Measurements from ENCODE around the gene CEBPB.
"Not testable (repeated sequence)": the region's sequence is repeated elsewhere in the genome, so short reads cannot be mapped to it uniquely, and the experiment has no call there.

The CEBPB gene

GRCh38 chr20:50152394-50153152, 38.1 kb upstream of the CEBPB start:
- CTCF ChIA-PET: interaction anchor here (0.8 to 2.9 kb wide), 10 partner anchors 8 to 173 kb away, joined by 3 to 24 read pairs (median 8); no protein-coding TSS in a partner anchor
- DNase-seq (ENCODE audit: low read depth, low spot score): no peak
- POLR2A ChIA-PET: interaction anchor here (1.5 to 1.8 kb wide), 2 partner anchors 15 to 37 kb away, joined by 5 read pairs; no protein-coding TSS in a partner anchor

DNA sequence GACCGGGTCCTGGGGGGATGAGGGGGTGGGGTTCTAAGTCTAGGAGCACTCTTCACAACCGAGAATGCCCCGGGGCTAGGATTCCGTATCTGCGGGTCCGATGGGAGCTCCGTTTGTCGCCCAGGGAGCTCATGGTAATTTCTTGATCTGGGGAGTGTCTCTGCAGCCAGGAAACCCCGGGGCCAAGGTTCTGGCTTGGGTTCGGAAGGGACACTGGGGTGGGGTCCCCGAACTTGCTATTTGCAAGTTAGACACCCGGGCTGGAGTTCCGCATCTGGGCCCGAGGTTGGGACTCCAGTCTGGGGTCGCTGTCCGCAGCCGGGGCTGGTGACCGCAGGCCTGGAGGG, 37.5 kb upstream of the CEBPB start:
- ChIA-PET CTCF (interaction anchor here (0.6 to 2.9 kb wide), 12 partner anchors 8 to 174 kb away, joined by 3 to 24 read pairs (median 8); no protein-coding TSS in a partner anchor), POLR2A (interaction anchor here (0.9 to 1.8 kb wide), 5 partner anchors 9 to 37 kb away, joined by 4 to 7 read pairs (median 5); no protein-coding TSS in a partner anchor)
- DNase-seq (ENCODE audit: low read depth, low spot score): no peak
- peak overlapping the region; percentile 89 for H3K4me3 ChIP-seq (ENCODE audit: low read depth, low read length)
- TF ChIP-seq, protein P1, sequence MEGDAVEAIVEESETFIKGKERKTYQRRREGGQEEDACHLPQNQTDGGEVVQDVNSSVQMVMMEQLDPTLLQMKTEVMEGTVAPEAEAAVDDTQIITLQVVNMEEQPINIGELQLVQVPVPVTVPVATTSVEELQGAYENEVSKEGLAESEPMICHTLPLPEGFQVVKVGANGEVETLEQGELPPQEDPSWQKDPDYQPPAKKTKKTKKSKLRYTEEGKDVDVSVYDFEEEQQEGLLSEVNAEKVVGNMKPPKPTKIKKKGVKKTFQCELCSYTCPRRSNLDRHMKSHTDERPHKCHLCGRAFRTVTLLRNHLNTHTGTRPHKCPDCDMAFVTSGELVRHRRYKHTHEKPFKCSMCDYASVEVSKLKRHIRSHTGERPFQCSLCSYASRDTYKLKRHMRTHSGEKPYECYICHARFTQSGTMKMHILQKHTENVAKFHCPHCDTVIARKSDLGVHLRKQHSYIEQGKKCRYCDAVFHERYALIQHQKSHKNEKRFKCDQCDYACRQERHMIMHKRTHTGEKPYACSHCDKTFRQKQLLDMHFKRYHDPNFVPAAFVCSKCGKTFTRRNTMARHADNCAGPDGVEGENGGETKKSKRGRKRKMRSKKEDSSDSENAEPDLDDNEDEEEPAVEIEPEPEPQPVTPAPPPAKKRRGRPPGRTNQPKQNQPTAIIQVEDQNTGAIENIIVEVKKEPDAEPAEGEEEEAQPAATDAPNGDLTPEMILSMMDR (IDR thresholded peaks at IDR 0.05; ENCODE audit: insufficient read depth, low read length, missing control alignments): no peak

More at GRCh38 chr20:50152394-50153152, 38.1 kb upstream of the CEBPB start:
- TF ChIP-seq, protein P1 (IDR thresholded peaks at IDR 0.05; ENCODE audit: insufficient read depth, low read length, missing control alignments): no peak
- peak overlapping the region; percentile 89 for H3K4me3 ChIP-seq (ENCODE audit: low read depth, low read length)

GRCh38 chr20:50153500-50154377, 36.9 kb upstream of the CEBPB start, which contains the start of gene PEDS1:
Gene PEDS1 (minus strand): TSS chr20:50153723. CDS start chr20:50153637, 86 bp downstream.
- peak within 1 kb of the TSS; percentile 89 for H3K4me3 ChIP-seq (ENCODE audit: low read depth, low read length)
- ChIA-PET CTCF (interaction anchor here (0.6 to 2.9 kb wide), 14 partner anchors 8 to 174 kb away, joined by 3 to 24 read pairs (median 6); no protein-coding TSS in a partner anchor), POLR2A (interaction anchor here (0.6 to 1.8 kb wide), 7 partner anchors 9 to 604 kb away, joined by 4 to 8 read pairs (median 5); partner anchors contain the start of gene UBE2V1)
- DNase-seq (ENCODE audit: low read depth, low spot score): no peak
- TF ChIP-seq, protein P1 (IDR thresholded peaks at IDR 0.05; ENCODE audit: insufficient read depth, low read length, missing control alignments): no peak

DNA sequence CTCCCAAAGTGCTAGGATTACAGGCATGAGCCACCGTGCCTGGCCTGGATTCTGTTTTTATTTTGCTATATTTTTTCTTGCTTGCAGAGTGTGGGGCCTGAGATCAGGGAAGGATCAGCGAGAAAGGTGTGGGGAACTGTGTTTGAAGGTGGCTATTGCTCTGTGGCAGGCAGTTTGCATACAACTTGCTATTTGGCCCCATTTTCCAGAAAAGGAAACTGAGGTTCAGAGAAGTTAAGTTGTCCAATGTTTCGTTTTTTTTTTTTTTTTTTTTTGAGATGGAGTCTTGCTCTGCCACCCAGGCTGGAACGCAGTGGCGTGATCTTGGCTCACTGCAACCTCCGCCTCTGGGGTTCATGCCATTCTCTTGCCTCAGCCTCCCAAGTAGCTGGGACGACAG, 29.1 kb upstream of the CEBPB start:
- DNase-seq (ENCODE audit: low read depth, low spot score); H3K4me3 ChIP-seq (ENCODE audit: low read depth, low read length); POLR2A ChIA-PET: not testable (repeated sequence)
- CTCF ChIA-PET: interaction anchor here (1.1 to 1.2 kb wide), 2 partner anchors 7 to 17 kb away, joined by 3 to 4 read pairs; no protein-coding TSS in a partner anchor

DNA sequence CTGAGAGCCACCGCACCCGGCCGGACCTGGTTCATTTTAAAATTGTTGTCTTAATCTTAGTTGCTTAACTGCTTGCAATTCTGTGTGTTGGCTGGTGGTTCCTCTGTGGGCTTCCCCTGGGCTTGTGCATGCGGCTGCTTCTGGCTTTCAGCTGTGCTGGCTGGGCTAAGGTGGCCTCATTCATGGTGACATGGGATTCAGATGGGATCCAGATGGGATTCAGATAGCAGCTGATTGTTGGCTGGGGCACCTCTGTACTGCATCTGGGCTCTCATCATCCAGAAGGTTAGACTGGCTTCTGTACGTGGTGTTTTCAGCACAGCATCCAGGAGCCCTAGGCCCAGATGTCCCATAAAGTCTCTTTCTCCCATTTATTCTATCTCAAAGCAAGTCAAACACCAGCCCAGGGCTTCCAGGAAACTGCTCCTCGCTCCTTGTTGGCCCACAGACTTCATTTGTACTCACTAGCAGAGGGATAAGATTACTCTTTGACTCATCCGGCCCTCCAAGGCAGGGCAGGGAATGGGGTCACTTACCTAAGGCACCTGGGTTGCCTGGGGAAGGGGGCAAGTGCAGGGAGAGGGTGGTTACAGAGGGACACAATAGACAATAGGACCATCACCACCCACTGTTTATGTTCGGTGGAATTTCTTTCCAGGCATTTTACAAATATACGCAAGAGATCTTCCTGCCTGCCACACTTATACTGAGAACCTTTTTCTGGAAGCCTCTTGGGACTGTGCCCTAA, 26.9 kb upstream of the CEBPB start:
- POLR2A ChIA-PET: no interaction called here
- no peak for DNase-seq (ENCODE audit: low read depth, low spot score)
- CTCF ChIA-PET: interaction anchor here (1.2 kb wide), 1 partner anchor 10 kb away, joined by 5 read pairs; the partner anchor contains the start of gene PEDS1

More for the DNA sequence above, 26.9 kb upstream of the CEBPB start:
- no peak overlapping the region for H3K4me3 ChIP-seq (ENCODE audit: low read depth, low read length)
- TF ChIP-seq, protein P1 (IDR thresholded peaks at IDR 0.05; ENCODE audit: insufficient read depth, low read length, missing control alignments): no peak

Measured in AG04449 (cell line).